Thyroid gland (tissue), 4 donors: ENCODE measurements around the gene CAMKMT. TPM values are rescaled to one million over a fixed set of nuclear protein-coding genes. Genes with fewer than 3 reads are reported as not detected.

Experiments used
- DNase-seq, 2 donors: peaks; one replicate each; pipeline ENCODE4 v3.0.0-alpha.2; 2019
- H3K27ac ChIP-seq, 3 donors: fragments of 200-600 bp; sonication (generic); 1 replicate in 2 of 3; 2 replicates in 1 of 3; pipeline ENCODE4 v1.5.1; 2016 to 2019; ENCODE audit warnings: mild to moderate bottlenecking in 1 of 3, moderate library complexity in 1 of 3
- H3K27me3 ChIP-seq: fragments of 200-600 bp; sonication (generic); one replicate; pipeline ENCODE4 v1.5.1; 2019
- H3K36me3 ChIP-seq, 2 donors: fragments of 200-600 bp; sonication (generic); one replicate each; pipeline ENCODE4 v1.5.1; 2016 to 2019
- H3K4me1 ChIP-seq, 2 donors: fragments of 200-600 bp; sonication (generic); one replicate each; pipeline ENCODE4 v1.5.1; 2017 to 2019
- H3K4me3 ChIP-seq, 3 donors: fragments of 200-600 bp; sonication (generic); replicated peaks in 1 of 3; 1 replicate in 2 of 3; 2 replicates in 1 of 3; pipeline ENCODE4 v1.5.1; 2016; ENCODE audit warnings: mild to moderate bottlenecking in 1 of 3
- H3K9me3 ChIP-seq: fragments of 200-600 bp; sonication (generic); one replicate; pipeline ENCODE4 v1.5.1; 2017
- CTCF ChIP-seq, 6 experiments: fragments of 200-600 bp in 3 of 6; fragments of 450-650 bp in 3 of 6; sonication (generic) in 3 of 6; IDR thresholded peaks; one replicate each; pipeline ENCODE4 v1.5.1; 2016 to 2019; ENCODE audit warnings: antibody characterized with exemption in 6 of 6, mild to moderate bottlenecking in 2 of 6, inconsistent platforms in 1 of 6, moderate library complexity in 1 of 6
- POLR2A ChIP-seq, 2 donors: fragments of 450-650 bp; IDR thresholded peaks; one replicate each; pipeline ENCODE4 v1.6.1; 2017; ENCODE audit warnings: antibody characterized with exemption in 2 of 2, mild to moderate bottlenecking in 2 of 2, moderate library complexity in 1 of 2
- WGBS, 2 donors: methylation state at CpG; one replicate each; pipeline ENCODE4 v1.1.5; 2017; 5-methylcytosine and 5-hydroxymethylcytosine counted together
- intact Hi-C: fragments of 100-400 bp; cut with DNase I; formaldehyde crosslinking; loops from one replicate; pipeline ENCODE4 v1.15.1; 2023
- total RNA-seq, 4 donors: library from RNA; depleted of rRNA; stranded (reverse); fragments of >200 nt; gene quantifications; one replicate each; pipeline ENCODE4 v1.2.3, GENCODE V29; 2016

CAMKMT gene
- total RNA-seq, 4 donors from 2014 or later = 13.5 to 23.7 (median 17.2) TPM

- H3K27me3 ChIP-seq = no peaks in the 10 kb centered on the region
- H3K27ac ChIP-seq = peak overlapping the region; percentile 93 to 96 (median 94)
- H3K4me3 ChIP-seq = no peak overlapping the region
- peaks cover 40 to 42% of the 10 kb centered on the region in 2 donors for H3K4me1 ChIP-seq
- WGBS, 2 donors = 77 to 81% methylated on average over 1 of the region's 1 CpG
- intact Hi-C loops = no loop called here
- TF ChIP-seq CTCF (IDR thresholded peaks at IDR 0.05) = no peak
- no peak for TF ChIP-seq POLR2A (IDR thresholded peaks at IDR 0.05)
- H3K36me3 ChIP-seq = peaks cover 28 to 34% of the 10 kb centered on the region in 2 donors
- no peak for DNase-seq
- H3K9me3 ChIP-seq = no peaks in the 10 kb centered on the region
Measured at GRCh38 chr2:44324971-44325426, 36.7 kb upstream of the CAMKMT start.

- Histone ChIP-seq H3K4me1 (peaks cover 40 to 48% of the 10 kb centered on the region in 2 donors), H3K9me3 (no peaks in the 10 kb centered on the region), H3K27ac (peak overlapping the region; percentile 93 to 96 (median 94)), H3K27me3 (no peaks in the 10 kb centered on the region), H3K36me3 (peaks cover 20 to 25% of the 10 kb centered on the region in 2 donors), H3K4me3 (no peak overlapping the region)
- peak; percentile 75 to 80 for DNase-seq
- intact Hi-C loops = no loop called here
- no peak for TF ChIP-seq CTCF (IDR thresholded peaks at IDR 0.05)
- TF ChIP-seq POLR2A (IDR thresholded peaks at IDR 0.05) = no peak
- WGBS, 2 donors = 35 to 43% methylated on average over 4 of the region's 4 CpGs
Measured at GRCh38 chr2:44325897-44326296, 35.9 kb upstream of the CAMKMT start.

GRCh38 chr2:44326548-44327264, 35.0 kb upstream of the CAMKMT start:
- no peak for TF ChIP-seq POLR2A (IDR thresholded peaks at IDR 0.05)
- no peak for TF ChIP-seq CTCF (IDR thresholded peaks at IDR 0.05)
- DNase-seq = peak; percentile 52 to 66
- Histone ChIP-seq H3K4me3 (no peak overlapping the region), H3K9me3 (no peaks in the 10 kb centered on the region), H3K27ac (peak overlapping the region; percentile 93 to 96 (median 94)), H3K36me3 (peaks cover 13 to 17% of the 10 kb centered on the region in 2 donors), H3K4me1 (peaks cover 40 to 48% of the 10 kb centered on the region in 2 donors), H3K27me3 (no peaks in the 10 kb centered on the region)
- whole genome bisulfite sequencing, 2 donors = 42 to 57% methylated on average over 13 of the region's 13 CpGs
- intact Hi-C loops = no loop called here

GRCh38 chr2:44328750-44329149, 33.0 kb upstream of the CAMKMT start:
- Histone ChIP-seq H3K27ac (peak overlapping the region in 2 of 3 donors; percentile 44 to 71), H3K4me3 (no peak overlapping the region), H3K36me3 (peaks cover 0 to 4% of the 10 kb centered on the region in 2 donors), H3K9me3 (no peaks in the 10 kb centered on the region), H3K4me1 (peaks cover 40 to 48% of the 10 kb centered on the region in 2 donors), H3K27me3 (no peaks in the 10 kb centered on the region)
- TF ChIP-seq POLR2A (IDR thresholded peaks at IDR 0.05) = no peak
- TF ChIP-seq CTCF (IDR thresholded peaks at IDR 0.05) = no peak
- intact Hi-C loops = no loop called here
- DNase-seq = no peak
- 96 to 98% methylated on average over 2 of the region's 2 CpGs for WGBS, 2 donors

- Histone ChIP-seq H3K4me1 (peaks cover 42 to 47% of the 10 kb centered on the region in 2 donors), H3K4me3 (no peak overlapping the region), H3K36me3 (peaks cover 0 to 4% of the 10 kb centered on the region in 2 donors), H3K27me3 (no peaks in the 10 kb centered on the region), H3K9me3 (no peaks in the 10 kb centered on the region), H3K27ac (peak overlapping the region; percentile 31 to 71 (median 44))
- no peak for TF ChIP-seq CTCF (IDR thresholded peaks at IDR 0.05)
- no peak for TF ChIP-seq POLR2A (IDR thresholded peaks at IDR 0.05)
- 71 to 75% methylated on average over 2 of the region's 2 CpGs for WGBS, 2 donors
- intact Hi-C loops = no loop called here
- no peak for DNase-seq
Measured at GRCh38 chr2:44329343-44329742, 32.4 kb upstream of the CAMKMT start.
